PC-9 (cell line): Measurements from ENCODE around the gene SLC9A3. TPM values are rescaled to one million over a fixed set of nuclear protein-coding genes. Genes with fewer than 3 reads are reported as not detected.

Experiments used
- BruUV-seq: library from RNA; stranded (reverse); fragments of 400-500 nt; replicated peaks from 2 replicates; lab custom pipeline; 2021; lab: Mats Ljungman, UMichigan
- CTCF ChIA-PET: fragments of 300-600 bp; sonication (Branson Sonifier 250); formaldehyde crosslinking; loops from one replicate; lab custom pipeline; 2022; ENCODE audit warnings: antibody characterized with exemption; lab: Charles Lee
- POLR2A ChIA-PET: fragments of 300-600 bp; sonication (Branson Sonifier 250); formaldehyde crosslinking; loops from one replicate; lab custom pipeline; 2022; ENCODE audit warnings: antibody characterized with exemption; ENCODE audit not compliant: unreplicated experiment; lab: Charles Lee
- DNase-seq, 2 experiments: peaks; one replicate each; pipeline versions ENCODE4 v3.0.0 to v3.0.0-alpha.2; 2015 to 2022; ENCODE audit warnings: mixed read lengths in 1 of 2
- H2AFZ ChIP-seq: fragments of 200-600 bp; sonication (generic); 2 replicates; pipeline ENCODE4 v1.8.1; 2017; ENCODE audit warnings: antibody characterized with exemption
- H3F3A ChIP-seq: fragments of 200-600 bp; sonication (generic); 2 replicates; pipeline ENCODE4 v1.8.1; 2017; ENCODE audit warnings: antibody characterized with exemption, mild to moderate bottlenecking, low read depth; ENCODE audit not compliant: insufficient read depth
- H3K27ac ChIP-seq: fragments of 200-600 bp; sonication (generic); 2 replicates; pipeline ENCODE4 v1.6.1; 2016; ENCODE audit warnings: mixed run types
- H3K27me3 ChIP-seq: fragments of 200-600 bp; sonication (generic); 2 replicates; pipeline ENCODE4 v1.6.1; 2016; ENCODE audit warnings: low read depth, mixed run types; ENCODE audit not compliant: insufficient read depth
- H3K36me3 ChIP-seq: fragments of 200-600 bp; sonication (generic); 2 replicates; pipeline ENCODE4 v1.6.1; 2016; ENCODE audit warnings: low read depth, mixed run types
- H3K4me1 ChIP-seq: fragments of 200-600 bp; sonication (generic); replicated peaks from 2 replicates; pipeline ENCODE4 v1.6.1; 2016; ENCODE audit warnings: mixed run types; ENCODE audit not compliant: insufficient read depth
- H3K4me2 ChIP-seq: fragments of 200-600 bp; sonication (generic); 2 replicates; pipeline ENCODE4 v1.6.1; 2017; ENCODE audit warnings: mixed run types
- H3K4me3 ChIP-seq: fragments of 200-600 bp; sonication (generic); 2 replicates; pipeline ENCODE4 v1.6.1; 2016; ENCODE audit warnings: mixed run types
- H3K79me2 ChIP-seq: fragments of 200-600 bp; sonication (generic); 2 replicates; pipeline ENCODE4 v1.6.1; 2017; ENCODE audit warnings: low read depth, mixed run types
- H3K9me2 ChIP-seq: fragments of 200-600 bp; sonication (generic); 2 replicates; pipeline ENCODE4 v1.8.1; 2017; ENCODE audit warnings: mild to moderate bottlenecking; ENCODE audit not compliant: insufficient read depth
- H3K9me3 ChIP-seq: fragments of 200-600 bp; sonication (generic); 2 replicates; pipeline ENCODE4 v1.8.1; 2016; ENCODE audit warnings: low read depth; ENCODE audit not compliant: insufficient read depth
- H4K20me1 ChIP-seq: fragments of 200-600 bp; sonication (generic); 2 replicates; pipeline ENCODE4 v1.8.1; 2017; ENCODE audit not compliant: insufficient read depth
- CTCF ChIP-seq: fragments of 200-600 bp; sonication (generic); conservative IDR thresholded peaks from 2 replicates; pipeline ENCODE4 v1.6.1; 2017; ENCODE audit warnings: mixed run types, antibody characterized with exemption, mild to moderate bottlenecking, moderate library complexity
- EZH2 ChIP-seq: fragments of 200-600 bp; sonication (generic); IDR thresholded peaks from 2 replicates; pipeline ENCODE4 v1.8.0; 2017; ENCODE audit warnings: antibody characterized with exemption, low read depth
- intact Hi-C: fragments of 100-400 bp; cut with micrococcal nuclease; formaldehyde crosslinking; loops from one replicate; pipeline ENCODE4 v1.10.0; 2022; ENCODE audit not compliant: unreplicated experiment
- total RNA-seq: library from RNA; stranded (reverse); gene quantifications from 2 replicates; pipeline ENCODE4 v1.2.3, GENCODE V29; 2021

The SLC9A3 gene
- total RNA-seq, 1 experiment from 2014 or later, result 5.6 TPM

- H3K9me3 ChIP-seq, result no peaks in the 10 kb centered on the region
- BruUV-seq, result no TSS peak
- no peaks in the 10 kb centered on the region for H3K36me3 ChIP-seq
- no peak for TF ChIP-seq EZH2
- TF ChIP-seq CTCF, result no peak
- no peak overlapping the region for H3K4me3 ChIP-seq
- H3K27ac ChIP-seq, result no peak overlapping the region
- CTCF ChIA-PET, result no interaction called here
- no peaks in the 10 kb centered on the region for H3K9me2 ChIP-seq
- H3F3A ChIP-seq, result no peaks in the 10 kb centered on the region
- H3K4me2 ChIP-seq, result no peak overlapping the region
- intact Hi-C loops, result no loop called here
- no peaks in the 10 kb centered on the region for H3K79me2 ChIP-seq
- no peak overlapping the region for H2AFZ ChIP-seq
- no peak for DNase-seq
- POLR2A ChIA-PET, result no interaction called here
- peaks cover 74% of the 10 kb centered on the region for H3K27me3 ChIP-seq
- no peaks in the 10 kb centered on the region for H4K20me1 ChIP-seq
- H3K4me1 ChIP-seq, result no peaks in the 10 kb centered on the region
Observed at GRCh38 chr5:568061-568781, 44.0 kb upstream of the SLC9A3 start.

DNA sequence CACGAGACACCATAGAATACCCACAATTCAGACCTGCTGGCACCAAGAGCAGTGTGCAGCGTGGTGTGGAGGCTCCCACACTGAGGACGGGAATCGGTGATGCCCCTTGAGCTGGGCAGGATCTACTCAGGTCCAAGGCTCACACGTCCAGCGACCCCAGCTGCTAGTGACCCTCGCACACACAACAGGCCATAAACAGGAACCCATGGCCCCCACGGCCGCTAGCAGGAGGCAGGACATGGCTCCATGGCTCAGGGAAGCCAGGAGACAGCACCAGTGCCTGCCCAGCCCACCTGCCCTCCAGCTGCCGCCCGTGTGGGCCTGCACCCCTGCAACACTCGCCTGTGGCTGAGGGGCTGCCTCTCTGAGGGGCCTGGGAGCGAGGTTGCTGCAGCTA is 43.4 kb upstream of the SLC9A3 start:
- Histone ChIP-seq H3K9me2 (no peaks in the 10 kb centered on the region), H3K9me3 (no peaks in the 10 kb centered on the region), H3K4me3 (no peak overlapping the region), H4K20me1 (no peaks in the 10 kb centered on the region), H2AFZ (no peak overlapping the region), H3K36me3 (no peaks in the 10 kb centered on the region), H3K4me1 (no peaks in the 10 kb centered on the region), H3K4me2 (no peak overlapping the region), H3K27me3 (peaks cover 68% of the 10 kb centered on the region), H3K79me2 (no peaks in the 10 kb centered on the region), H3F3A (no peaks in the 10 kb centered on the region), H3K27ac (no peak overlapping the region)
- intact Hi-C loops, result no loop called here
- ChIA-PET POLR2A (no interaction called here), CTCF (no interaction called here)
- no peak for DNase-seq
- TF ChIP-seq CTCF (no peak), EZH2 (no peak)
- BruUV-seq, result no TSS peak

GRCh38 chr5:566636-567309 is 42.5 kb upstream of the SLC9A3 start:
- TF ChIP-seq EZH2, result no peak
- no peak for TF ChIP-seq CTCF
- no peaks in the 10 kb centered on the region for H3K36me3 ChIP-seq
- no peak overlapping the region for H2AFZ ChIP-seq
- H3K4me1 ChIP-seq, result no peaks in the 10 kb centered on the region
- H3K9me2 ChIP-seq, result no peaks in the 10 kb centered on the region
- peaks cover 61% of the 10 kb centered on the region for H3K27me3 ChIP-seq
- intact Hi-C loops, result no loop called here
- BruUV-seq, result no TSS peak
- no peak overlapping the region for H3K4me3 ChIP-seq
- no peaks in the 10 kb centered on the region for H3F3A ChIP-seq
- DNase-seq, result no peak
- POLR2A ChIA-PET, result no interaction called here
- H3K79me2 ChIP-seq, result no peaks in the 10 kb centered on the region
- no peaks in the 10 kb centered on the region for H4K20me1 ChIP-seq
- H3K9me3 ChIP-seq, result no peaks in the 10 kb centered on the region
- H3K27ac ChIP-seq, result no peak overlapping the region
- CTCF ChIA-PET, result no interaction called here
- H3K4me2 ChIP-seq, result no peak overlapping the region
